ENCODE data around the gene RCAN2.

GRCh38 chr6:46517202-46517601 lies 26.0 kb upstream of the RCAN2 start:
- TF ChIP-seq CTCF (IDR thresholded peaks at IDR 0.05; ENCODE audit: insufficient read depth, low read length) (no peak), POLR2AphosphoS5 (IDR thresholded peaks at IDR 0.05; ENCODE audit: low read depth) (no peak), REST (IDR thresholded peaks at IDR 0.05; ENCODE audit: insufficient replicate concordance, low read depth) (no peak), GABPA (IDR thresholded peaks at IDR 0.05; ENCODE audit: low read depth) (no peak), SPI1 (IDR thresholded peaks at IDR 0.05; ENCODE audit: borderline replicate concordance, low read depth) (no peak)

All from HL-60 (cell line).